HG03439 (cell line): Measurements from ENCODE around the gene LZTR1.

Experiments used
- ATAC-seq: cut with Tn5 transposase; IDR thresholded peaks from one replicate; pipeline ENCODE4 v1.9.1; 2021; ENCODE audit warnings: mild to moderate bottlenecking, moderate library complexity; ENCODE audit not compliant: unreplicated experiment

Gene LZTR1

DNA sequence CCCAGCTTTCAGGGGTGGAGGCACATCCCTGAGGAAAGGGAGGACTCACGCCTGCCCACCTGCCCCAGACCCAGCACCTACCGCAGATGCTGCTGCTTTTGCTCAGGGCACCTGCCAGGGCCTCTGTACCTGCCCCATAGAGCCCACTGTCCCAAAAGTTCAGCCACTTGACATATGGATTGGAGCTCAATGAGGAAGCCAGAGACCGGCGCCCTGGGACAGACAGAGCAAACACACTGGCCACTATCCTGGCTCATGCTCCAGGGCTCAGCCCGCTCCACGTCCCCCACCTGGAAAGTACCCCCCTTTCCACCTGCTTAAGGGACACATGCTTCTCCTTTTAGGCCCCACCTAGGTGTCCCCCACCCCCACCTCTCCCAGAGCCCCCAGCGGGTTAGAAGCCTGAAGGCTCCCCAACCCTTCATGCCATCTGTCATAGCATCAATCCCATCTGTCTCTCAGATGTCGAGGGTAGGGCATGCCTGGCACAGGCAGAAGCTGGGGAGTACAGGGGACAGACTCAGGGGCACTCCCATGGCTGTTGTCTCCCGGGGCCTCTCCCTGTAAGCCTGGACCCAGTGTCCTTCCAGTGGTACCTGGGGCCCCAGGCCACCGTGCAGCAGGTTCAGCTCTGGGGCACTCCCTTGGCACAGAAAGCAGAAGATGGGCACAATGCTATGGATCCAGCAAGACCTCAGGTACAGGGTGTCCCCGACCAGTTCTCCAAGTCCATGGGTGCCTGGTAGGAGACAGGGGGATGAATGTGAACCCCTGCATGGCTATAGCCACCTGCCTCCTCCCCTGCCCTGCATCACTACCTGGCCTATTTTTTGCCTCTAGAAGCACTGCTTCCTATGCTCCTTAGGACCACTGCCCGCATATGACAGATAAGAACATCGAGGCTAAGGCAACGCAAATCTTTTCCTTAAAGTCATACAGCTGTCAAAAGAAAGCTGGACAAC is 30.6 kb downstream of the LZTR1 start:
- ATAC-seq = no peak

- ATAC-seq = peak; percentile 24
Measured at GRCh38 chr22:21013657-21014201, 31.6 kb downstream of the LZTR1 start.

DNA sequence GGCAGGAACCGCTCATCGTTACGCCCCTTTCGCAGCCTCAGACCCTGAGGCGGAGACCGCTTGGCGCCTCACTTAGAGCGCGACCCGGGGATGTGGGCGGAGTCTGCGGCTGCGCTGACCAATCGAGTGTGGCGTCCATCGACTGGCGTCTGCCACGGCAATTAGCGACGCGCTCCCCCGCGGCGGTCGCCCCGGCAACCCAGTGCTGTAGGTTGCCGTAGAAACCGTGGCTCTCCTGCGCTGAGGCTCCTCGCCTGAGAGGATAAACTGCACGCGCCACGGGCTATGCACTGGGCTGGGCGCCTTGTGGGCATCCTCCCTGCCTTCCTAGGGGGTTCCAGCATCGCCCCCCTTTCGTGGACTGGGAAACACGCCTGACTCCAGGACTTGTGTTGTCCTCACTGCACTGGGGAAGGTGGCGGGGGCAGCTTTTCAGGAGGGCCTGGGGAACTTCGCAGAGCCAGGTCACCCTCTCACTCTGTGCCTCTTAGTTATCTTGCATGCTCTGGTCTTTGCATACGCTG is 32.2 kb downstream of the LZTR1 start:
- ATAC-seq = peak; percentile 71

DNA sequence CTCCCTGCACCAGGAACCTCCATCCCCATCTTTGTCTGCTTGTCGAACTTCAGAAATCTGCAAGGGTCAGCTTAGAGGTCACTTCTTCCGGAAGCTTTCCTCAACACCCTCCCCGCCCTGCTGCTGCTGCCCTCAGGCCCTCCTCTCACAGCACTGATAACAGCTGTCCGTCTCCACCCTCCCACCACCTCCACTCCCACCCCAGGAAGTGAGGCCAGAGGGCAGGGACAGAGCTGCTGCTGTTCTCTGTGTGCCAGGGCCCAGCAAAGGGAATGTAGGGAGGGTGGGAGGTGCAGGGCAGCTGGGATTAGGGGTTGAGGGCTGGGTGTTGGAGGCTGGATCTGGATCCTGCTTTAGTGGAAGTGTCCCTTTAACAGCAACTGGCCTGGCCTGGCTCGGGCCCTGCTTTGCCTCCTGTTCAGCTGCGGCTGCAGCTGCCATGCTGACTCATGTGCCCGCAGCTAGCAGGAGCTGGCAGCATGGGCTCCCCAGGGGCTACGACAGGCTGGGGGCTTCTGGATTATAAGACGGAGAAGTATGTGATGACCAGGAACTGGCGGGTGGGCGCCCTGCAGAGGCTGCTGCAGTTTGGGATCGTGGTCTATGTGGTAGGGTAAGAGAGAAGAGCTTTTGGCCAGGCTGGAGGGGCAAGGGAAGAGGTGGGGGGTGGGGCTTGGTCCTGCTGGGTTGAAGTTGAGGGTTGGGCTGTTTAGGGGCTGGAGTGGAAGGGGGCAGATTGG is 32.8 kb downstream of the LZTR1 start, which contains the start of gene P2RX6:
P2RX6 (plus strand) TSS at position 440 of the 740 bp plus-strand sequence; CDS start at position 450, 10 bp downstream.
- no peak for ATAC-seq

- ATAC-seq = no peak
Measured at GRCh38 chr22:21015466-21016006, 33.4 kb downstream of the LZTR1 start.

GRCh38 chr22:21016644-21017420 is 34.7 kb downstream of the LZTR1 start:
- no peak for ATAC-seq

DNA sequence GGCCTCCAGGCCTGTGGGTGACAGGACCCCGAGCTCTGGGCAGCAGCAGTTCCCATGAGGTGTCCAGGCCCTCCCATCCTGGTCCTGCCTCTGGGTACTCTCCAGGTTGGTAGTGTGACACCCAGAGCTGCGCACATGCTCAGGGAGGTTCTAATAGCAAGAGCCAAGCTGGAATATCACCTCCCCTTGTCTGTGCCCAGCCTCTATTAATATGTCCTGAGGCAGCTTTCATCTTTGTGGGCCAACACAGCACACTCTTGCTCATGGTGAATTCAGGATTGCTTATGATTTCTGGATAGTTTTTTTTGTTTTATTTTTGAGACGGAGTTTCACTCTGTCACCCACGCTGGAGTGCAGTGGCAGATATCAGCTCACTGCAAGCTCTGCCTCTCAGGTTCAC is 36.2 kb downstream of the LZTR1 start:
- ATAC-seq = no peak

GRCh38 chr22:21020802-21021429 is 38.8 kb downstream of the LZTR1 start:
- no peak for ATAC-seq

- no peak for ATAC-seq
Measured at GRCh38 chr22:21022507-21022906, 40.4 kb downstream of the LZTR1 start.

DNA sequence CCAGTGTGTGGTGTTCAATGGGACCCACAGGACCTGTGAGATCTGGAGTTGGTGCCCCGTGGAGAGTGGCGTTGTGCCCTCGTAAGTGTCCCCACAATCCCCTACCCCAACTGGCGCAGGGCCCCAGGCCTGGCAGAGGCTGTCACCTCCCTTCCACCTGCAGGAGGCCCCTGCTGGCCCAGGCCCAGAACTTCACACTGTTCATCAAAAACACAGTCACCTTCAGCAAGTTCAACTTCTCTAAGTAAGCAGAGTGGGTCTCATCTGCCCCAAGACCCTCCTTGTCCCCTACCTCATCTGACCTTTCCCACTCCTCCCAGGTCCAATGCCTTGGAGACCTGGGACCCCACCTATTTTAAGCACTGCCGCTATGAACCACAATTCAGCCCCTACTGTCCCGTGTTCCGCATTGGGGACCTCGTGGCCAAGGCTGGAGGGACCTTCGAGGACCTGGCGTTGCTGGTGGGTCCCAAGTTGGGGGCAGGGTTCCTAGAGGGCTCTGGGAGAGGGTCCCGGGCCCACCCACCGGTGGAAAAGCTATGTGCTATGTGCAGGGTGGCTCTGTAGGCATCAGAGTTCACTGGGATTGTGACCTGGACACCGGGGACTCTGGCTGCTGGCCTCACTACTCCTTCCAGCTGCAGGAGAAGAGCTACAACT is 41.0 kb downstream of the LZTR1 start:
- ATAC-seq = no peak

GRCh38 chr22:21025266-21025665 is 43.2 kb downstream of the LZTR1 start:
- ATAC-seq = no peak

DNA sequence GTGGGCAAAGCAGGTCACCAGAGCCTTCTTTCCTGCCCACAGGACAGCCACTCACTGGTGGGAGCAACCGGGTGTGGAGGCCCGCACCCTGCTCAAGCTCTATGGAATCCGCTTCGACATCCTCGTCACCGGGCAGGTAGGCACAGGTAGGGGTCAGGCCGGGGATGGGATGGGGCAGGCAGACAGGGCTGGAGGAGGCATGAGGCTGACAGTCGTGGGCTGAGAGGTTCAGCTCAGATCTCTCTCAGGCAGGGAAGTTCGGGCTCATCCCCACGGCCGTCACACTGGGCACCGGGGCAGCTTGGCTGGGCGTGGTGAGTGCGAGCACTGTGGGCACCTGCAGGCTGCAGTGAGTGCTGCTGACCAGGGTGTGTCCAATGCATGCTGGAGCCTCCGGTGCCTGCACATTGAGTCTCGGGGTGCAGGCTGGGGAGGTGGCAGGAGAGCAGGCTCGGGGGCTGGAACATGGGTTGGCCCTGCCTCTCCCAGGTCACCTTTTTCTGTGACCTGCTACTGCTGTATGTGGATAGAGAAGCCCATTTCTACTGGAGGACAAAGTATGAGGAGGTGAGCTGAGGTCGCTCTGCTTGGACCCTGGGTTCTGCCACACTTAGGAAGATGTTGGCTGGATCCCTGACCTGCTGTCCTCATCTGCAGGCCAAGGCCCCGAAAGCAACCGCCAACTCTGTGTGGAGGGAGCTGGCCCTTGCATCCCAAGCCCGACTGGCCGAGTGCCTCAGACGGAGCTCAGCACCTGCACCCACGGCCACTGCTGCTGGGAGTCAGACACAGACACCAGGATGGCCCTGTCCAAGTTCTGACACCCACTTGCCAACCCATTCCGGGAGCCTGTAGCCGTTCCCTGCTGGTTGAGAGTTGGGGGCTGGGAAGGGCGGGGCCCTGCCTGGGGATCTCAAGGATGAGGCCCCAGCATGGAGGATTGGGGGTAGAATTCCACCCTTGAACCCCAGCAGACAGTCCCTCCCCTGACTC is 44.0 kb downstream of the LZTR1 start:
- ATAC-seq = no peak

- no peak for ATAC-seq
Measured at GRCh38 chr22:21026783-21027692, 44.9 kb downstream of the LZTR1 start.

DNA sequence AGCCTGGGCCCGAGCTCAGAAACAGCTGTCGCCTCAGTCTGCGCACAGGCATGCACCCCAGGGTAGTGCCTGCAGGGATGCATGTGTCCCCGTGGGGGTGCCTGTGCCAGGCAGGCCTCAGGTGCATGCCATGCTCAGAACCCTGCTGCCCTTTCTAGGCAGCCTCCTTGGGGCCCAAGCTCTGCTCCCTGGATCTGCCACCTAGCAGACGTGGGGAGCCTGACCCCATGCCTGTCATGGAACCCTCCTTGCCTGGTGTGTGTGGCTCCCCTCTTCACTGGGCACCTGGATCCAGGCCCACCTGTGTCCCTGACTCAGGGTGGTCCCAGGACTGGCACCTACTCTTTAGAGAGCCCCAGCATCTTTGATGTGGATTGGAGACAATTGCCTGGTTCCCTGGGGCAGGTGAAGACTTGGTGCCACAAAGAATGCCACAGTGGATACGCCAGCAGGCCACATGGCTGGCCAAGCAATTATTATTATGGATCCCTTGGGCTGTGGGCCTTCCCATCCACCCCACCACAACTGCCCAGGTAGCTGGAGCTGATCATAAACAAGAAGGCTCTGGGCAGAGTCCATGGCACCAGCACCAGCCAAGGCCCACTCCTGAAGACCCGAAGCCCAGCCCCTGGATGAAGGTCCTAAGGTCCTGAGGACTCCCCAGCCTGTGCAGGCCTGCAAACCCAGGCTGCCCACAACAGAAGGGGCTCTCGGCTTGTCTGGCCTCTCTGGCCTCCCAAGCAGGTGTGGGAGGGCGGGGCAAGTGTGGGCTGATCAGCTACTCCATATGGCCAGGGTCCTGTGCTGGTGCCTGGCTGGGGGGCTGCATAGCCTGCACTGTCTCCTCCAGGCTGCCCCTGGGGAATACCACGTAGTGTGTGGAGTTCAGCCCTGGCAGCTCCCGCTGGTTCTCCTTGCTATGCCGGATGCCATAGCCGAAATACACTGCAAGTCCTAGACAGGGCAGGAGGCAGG is 46.5 kb downstream of the LZTR1 start:
- no peak for ATAC-seq

DNA sequence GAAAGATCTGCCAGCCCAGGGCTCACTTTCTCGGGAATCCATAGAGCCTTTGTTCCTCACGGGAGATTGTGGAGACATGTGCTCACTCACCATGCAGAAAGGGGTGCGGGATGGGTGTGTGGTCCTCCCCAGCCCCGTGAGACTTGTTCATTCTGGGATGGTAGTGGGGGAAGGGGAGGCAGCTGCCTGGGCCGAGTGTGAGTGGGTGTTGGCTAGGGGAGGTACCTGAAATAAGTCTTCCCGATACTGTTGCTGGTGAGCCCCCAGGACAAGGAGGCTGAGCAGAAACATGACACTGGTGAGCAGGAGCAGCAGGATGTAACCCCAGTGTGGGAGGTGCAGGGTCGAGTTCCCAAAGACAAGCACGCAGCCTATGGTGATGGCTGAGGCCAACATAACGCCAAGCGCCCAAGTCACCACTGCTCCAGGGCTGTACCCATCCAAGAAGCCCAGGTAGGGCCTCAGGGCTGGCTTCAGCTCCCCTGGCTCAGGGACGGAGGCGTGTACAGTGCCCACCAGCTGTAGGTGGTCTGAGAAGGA is 47.5 kb downstream of the LZTR1 start:
- ATAC-seq = no peak

- no peak for ATAC-seq
Measured at GRCh38 chr22:21030032-21030431, 47.9 kb downstream of the LZTR1 start.
